Uterus (tissue), 4 donors: ENCODE measurements around the gene DEAF1. TPM values are rescaled to one million over a fixed set of nuclear protein-coding genes. Genes with fewer than 3 reads are reported as not detected.
"Not testable (repeated sequence)": the region's sequence is repeated elsewhere in the genome, so short reads cannot be mapped to it uniquely, and the experiment has no call there.

Experiments
- DNase-seq, 2 donors: peaks; one replicate each; pipeline ENCODE4 v3.0.0-alpha.2; 2019 to 2020
- H3K27ac ChIP-seq, 2 donors: fragments of 200-600 bp; sonication (generic); 1 replicate in 1 of 2; 2 replicates in 1 of 2; pipeline ENCODE4 v1.5.1; 2016 to 2018
- H3K27me3 ChIP-seq, 2 donors: fragments of 200-600 bp; sonication (generic); one replicate each; pipeline ENCODE4 v1.5.1; 2018 to 2019; ENCODE audit warnings: control low read depth in 1 of 2
- H3K36me3 ChIP-seq, 2 donors: fragments of 200-600 bp; sonication (generic); one replicate each; pipeline ENCODE4 v1.5.1; 2019; ENCODE audit warnings: control low read depth in 1 of 2
- H3K4me1 ChIP-seq, 2 donors: fragments of 200-600 bp; sonication (generic); one replicate each; pipeline ENCODE4 v1.5.1; 2018 to 2019; ENCODE audit warnings: control low read depth in 1 of 2
- H3K4me3 ChIP-seq, 2 donors: fragments of 200-600 bp; sonication (generic); 1 replicate in 1 of 2; 2 replicates in 1 of 2; pipeline ENCODE4 v1.5.1; 2018 to 2019; ENCODE audit warnings: mild to moderate bottlenecking in 1 of 2
- H3K9me3 ChIP-seq, 2 donors: fragments of 200-600 bp; sonication (generic); one replicate each; pipeline ENCODE4 v1.5.1; 2019; ENCODE audit warnings: control low read depth in 1 of 2
- CTCF ChIP-seq, 4 experiments: fragments of 200-600 bp in 2 of 4; fragments of 450-650 bp in 2 of 4; sonication (generic) in 2 of 4; IDR thresholded peaks; one replicate each; pipeline ENCODE4 v1.5.1; 2016 to 2019; ENCODE audit warnings: antibody characterized with exemption in 4 of 4, mild to moderate bottlenecking in 2 of 4, moderate library complexity in 1 of 4
- POLR2A ChIP-seq, 2 donors: fragments of 450-650 bp; IDR thresholded peaks; one replicate each; pipeline ENCODE4 v1.6.1; 2016; ENCODE audit warnings: antibody characterized with exemption in 2 of 2, mild to moderate bottlenecking in 1 of 2, moderate library complexity in 1 of 2
- intact Hi-C: fragments of 100-400 bp; cut with DNase I; formaldehyde crosslinking; loops from one replicate; pipeline ENCODE4 v1.15.1; 2023; ENCODE audit warnings: low total_unique reads
- total RNA-seq, 4 donors: library from RNA; depleted of rRNA in 3 of 4; stranded (reverse); fragments of >200 nt in 3 of 4; gene quantifications; one replicate each; pipeline versions ENCODE4 v1.1.0 to v1.2.4, GENCODE V29; 2014 to 2023
- donor health status: DM: yes; HTN: yes; CAD: no.

DEAF1 gene
- total RNA-seq, 4 donors from 2014 or later, result 7.9 to 45.6 (median 20.4) TPM

- H3K27ac ChIP-seq, result no peak overlapping the region
- H3K36me3 ChIP-seq, result no peaks in the 10 kb centered on the region
- H3K9me3 ChIP-seq, result no peaks in the 10 kb centered on the region
- no peak for TF ChIP-seq POLR2A (IDR thresholded peaks at IDR 0.05)
- TF ChIP-seq CTCF (IDR thresholded peaks at IDR 0.05), result no peak
- no peaks in the 10 kb centered on the region for H3K27me3 ChIP-seq
- H3K4me1 ChIP-seq, result peaks cover 0 to 6% of the 10 kb centered on the region in 2 donors
- no peak overlapping the region for H3K4me3 ChIP-seq
- intact Hi-C loops, result no loop called here
- no peak for DNase-seq
These were observed 4.0 kb downstream of the DEAF1 start for GRCh38 chr11:690738-691633.

GRCh38 chr11:690244-690643 lies 4.8 kb downstream of the DEAF1 start:
- H3K27me3 ChIP-seq, H3K4me3 ChIP-seq, H3K27ac ChIP-seq, H3K36me3 ChIP-seq, H3K9me3 ChIP-seq, intact Hi-C loops, H3K4me1 ChIP-seq, DNase-seq: not testable (repeated sequence)

- H3K4me1 ChIP-seq, result peaks cover 0 to 6% of the 10 kb centered on the region in 2 donors
- H3K27ac ChIP-seq, result no peak overlapping the region
- no peak for TF ChIP-seq CTCF (IDR thresholded peaks at IDR 0.05)
- no peak for TF ChIP-seq POLR2A (IDR thresholded peaks at IDR 0.05)
- DNase-seq, result no peak
- intact Hi-C loops, result no loop called here
- H3K9me3 ChIP-seq, result no peaks in the 10 kb centered on the region
- no peaks in the 10 kb centered on the region for H3K36me3 ChIP-seq
- H3K4me3 ChIP-seq, result no peak overlapping the region
- no peaks in the 10 kb centered on the region for H3K27me3 ChIP-seq
These were observed 5.4 kb downstream of the DEAF1 start for GRCh38 chr11:689625-690024.

GRCh38 chr11:688681-689080 lies 6.3 kb downstream of the DEAF1 start:
- DNase-seq, result no peak
- no peaks in the 10 kb centered on the region for H3K27me3 ChIP-seq
- H3K36me3 ChIP-seq, result no peaks in the 10 kb centered on the region
- H3K4me1 ChIP-seq, result no peaks in the 10 kb centered on the region
- intact Hi-C loops, result no loop called here
- no peak overlapping the region for H3K4me3 ChIP-seq
- no peak overlapping the region for H3K27ac ChIP-seq
- no peaks in the 10 kb centered on the region for H3K9me3 ChIP-seq
- TF ChIP-seq CTCF (IDR thresholded peaks at IDR 0.05) (no peak), POLR2A (IDR thresholded peaks at IDR 0.05) (no peak)

GRCh38 chr11:687751-688150 lies 7.3 kb downstream of the DEAF1 start:
- H3K27me3 ChIP-seq, result no peaks in the 10 kb centered on the region
- no peak overlapping the region for H3K27ac ChIP-seq
- H3K36me3 ChIP-seq, result no peaks in the 10 kb centered on the region
- intact Hi-C loops, result no loop called here
- no peaks in the 10 kb centered on the region for H3K4me1 ChIP-seq
- no peak for TF ChIP-seq POLR2A (IDR thresholded peaks at IDR 0.05)
- TF ChIP-seq CTCF (IDR thresholded peaks at IDR 0.05), result no peak
- DNase-seq, result no peak
- H3K4me3 ChIP-seq, result no peak overlapping the region
- H3K9me3 ChIP-seq, result no peaks in the 10 kb centered on the region
